DOHH2 (cell line): ENCODE data around the gene SUN1.
"Not testable (repeated sequence)": the region's sequence is repeated elsewhere in the genome, so short reads cannot be mapped to it uniquely, and the experiment has no call there.

ENCODE experiments used
- CTCF ChIP-seq: fragments of 200-600 bp; sonication (generic); IDR thresholded peaks from one replicate; pipeline ENCODE4 v1.5.1; 2014; ENCODE audit warnings: antibody characterized with exemption, mild to moderate bottlenecking, low read depth, low read length; ENCODE audit not compliant: poor library complexity, severe bottlenecking
- EZH2phosphoT487 ChIP-seq: fragments of 200-600 bp; sonication (generic); IDR thresholded peaks from 2 replicates; pipeline ENCODE4 v1.6.1; 2017; ENCODE audit warnings: borderline replicate concordance, mild to moderate bottlenecking, antibody characterized with exemption, low read length, moderate library complexity, mixed read lengths

DNA sequence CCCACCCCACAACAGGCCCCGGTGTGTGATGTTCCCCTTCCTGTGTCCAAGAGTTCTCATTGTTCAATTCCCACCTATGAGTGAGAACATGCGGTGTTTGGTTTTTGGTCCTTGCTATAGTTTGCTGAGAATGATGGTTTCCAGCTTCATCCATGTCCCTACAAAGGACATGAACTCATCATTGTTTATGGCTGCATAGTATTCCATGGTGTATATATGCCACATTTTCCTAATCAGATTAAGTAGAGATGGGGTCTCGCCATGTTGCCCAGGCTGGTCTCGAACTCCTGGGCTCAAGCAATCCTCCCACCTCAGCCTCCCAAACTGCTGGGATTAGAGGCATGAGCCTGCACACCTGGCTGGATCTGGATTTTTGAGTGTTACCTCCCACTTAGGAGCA is 28.5 kb upstream of the SUN1 start:
- not testable (repeated sequence) for TF ChIP-seq CTCF, EZH2phosphoT487
